ENCODE results near the gene RHOJ.

- TF ChIP-seq SRSF4 (IDR thresholded peaks at IDR 0.05; ENCODE audit: low read depth, low read length, poor library complexity, severe bottlenecking) = no peak
- TF ChIP-seq MTA1 (CRISPR knock-in tag; IDR thresholded peaks at IDR 0.05; ENCODE audit: borderline replicate concordance) = no peak
- TF ChIP-seq, protein P1, sequence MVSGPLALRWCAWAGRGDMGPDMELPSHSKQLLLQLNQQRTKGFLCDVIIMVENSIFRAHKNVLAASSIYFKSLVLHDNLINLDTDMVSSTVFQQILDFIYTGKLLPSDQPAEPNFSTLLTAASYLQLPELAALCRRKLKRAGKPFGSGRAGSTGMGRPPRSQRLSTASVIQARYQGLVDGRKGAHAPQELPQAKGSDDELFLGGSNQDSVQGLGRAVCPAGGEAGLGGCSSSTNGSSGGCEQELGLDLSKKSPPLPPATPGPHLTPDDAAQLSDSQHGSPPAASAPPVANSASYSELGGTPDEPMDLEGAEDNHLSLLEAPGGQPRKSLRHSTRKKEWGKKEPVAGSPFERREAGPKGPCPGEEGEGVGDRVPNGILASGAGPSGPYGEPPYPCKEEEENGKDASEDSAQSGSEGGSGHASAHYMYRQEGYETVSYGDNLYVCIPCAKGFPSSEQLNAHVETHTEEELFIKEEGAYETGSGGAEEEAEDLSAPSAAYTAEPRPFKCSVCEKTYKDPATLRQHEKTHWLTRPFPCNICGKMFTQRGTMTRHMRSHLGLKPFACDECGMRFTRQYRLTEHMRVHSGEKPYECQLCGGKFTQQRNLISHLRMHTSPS (CRISPR knock-in tag; IDR thresholded peaks at IDR 0.05; ENCODE audit: low read depth) = no peak
- TF ChIP-seq REL (CRISPR knock-in tag; conservative IDR thresholded peaks at IDR 0.05) = no peak
- no peak for TF ChIP-seq TBP (CRISPR knock-in tag; IDR thresholded peaks at IDR 0.05)
- no peak for TF ChIP-seq HMGXB4 (CRISPR knock-in tag; IDR thresholded peaks at IDR 0.05; ENCODE audit: borderline replicate concordance in 1 of 2, low read depth in 1 of 2)
- TF ChIP-seq TRIM24 (CRISPR knock-in tag; IDR thresholded peaks at IDR 0.05) = no peak
- no peak for TF ChIP-seq ZNF780A (CRISPR knock-in tag; IDR thresholded peaks at IDR 0.05)
- TF ChIP-seq CCAR2 (optimal IDR thresholded peaks at IDR 0.05; ENCODE audit: low read depth, low read length) = no peak
Observed at GRCh38 chr14:63228217-63228616, 24.0 kb downstream of the RHOJ start.
